NCI-H82 treated with DMSO at 0.1 percent for 48 hours (cell line): ENCODE data around the gene WBP2.

Experiments used
- DNase-seq: peaks from one replicate; lab custom pipeline; 2025; ENCODE audit not compliant: unreplicated experiment; lab: John Stamatoyannopoulos, UW

WBP2 gene

GRCh38 chr17:75828741-75829140 is 26.4 kb downstream of the WBP2 start:
- DNase-seq = no peak

- no peak for DNase-seq
Observed at GRCh38 chr17:75828076-75828400, 27.1 kb downstream of the WBP2 start.

GRCh38 chr17:75827308-75828075 is 27.6 kb downstream of the WBP2 start:
- DNase-seq = peak; percentile 84

GRCh38 chr17:75826561-75827307 is 28.4 kb downstream of the WBP2 start:
- no peak for DNase-seq

- no peak for DNase-seq
Observed at GRCh38 chr17:75825748-75826370, 29.3 kb downstream of the WBP2 start.

GRCh38 chr17:75825149-75825552 is 30.0 kb downstream of the WBP2 start:
- no peak for DNase-seq

- DNase-seq = no peak
Observed at GRCh38 chr17:75824666-75825065, 30.5 kb downstream of the WBP2 start.

GRCh38 chr17:75824050-75824552 is 31.0 kb downstream of the WBP2 start:
- no peak for DNase-seq

- no peak for DNase-seq
Observed at GRCh38 chr17:75823257-75824041, 31.7 kb downstream of the WBP2 start.

GRCh38 chr17:75822800-75823166 is 32.4 kb downstream of the WBP2 start:
- DNase-seq = no peak

- DNase-seq = no peak
Observed at GRCh38 chr17:75822119-75822799, 32.9 kb downstream of the WBP2 start.

GRCh38 chr17:75821552-75821951 is 33.6 kb downstream of the WBP2 start:
- DNase-seq = no peak

GRCh38 chr17:75820094-75821080 is 34.7 kb downstream of the WBP2 start:
- no peak for DNase-seq

GRCh38 chr17:75819678-75820077 is 35.5 kb downstream of the WBP2 start:
- no peak for DNase-seq

GRCh38 chr17:75819116-75819515 is 36.0 kb downstream of the WBP2 start:
- DNase-seq = no peak

GRCh38 chr17:75818326-75818885 is 36.7 kb downstream of the WBP2 start:
- DNase-seq = no peak

- DNase-seq = no peak
Observed at GRCh38 chr17:75817571-75817970, 37.6 kb downstream of the WBP2 start.

- DNase-seq = no peak
Observed at GRCh38 chr17:75816693-75817092, 38.4 kb downstream of the WBP2 start.

GRCh38 chr17:75815399-75815798 is 39.7 kb downstream of the WBP2 start:
- DNase-seq = no peak
